Epithelial cell of proximal tubule (primary cell): ENCODE data around the gene HS3ST3B1. TPM values are rescaled to one million over a fixed set of nuclear protein-coding genes. Genes with fewer than 3 reads are reported as not detected.

Experiments
- DNase-seq: peaks from one replicate; pipeline ENCODE4 v3.0.0-alpha.2; 2011; ENCODE audit warnings: low read depth
- H3K4me3 ChIP-seq: 2 replicates; pipeline ENCODE4 v1.5.1; 2011; ENCODE audit warnings: low read depth, mild to moderate bottlenecking, low read length
- CTCF ChIP-seq: conservative IDR thresholded peaks from 2 replicates; pipeline ENCODE4 v1.5.1; 2012; ENCODE audit warnings: low read depth, mild to moderate bottlenecking, low read length
- total RNA-seq: library from RNA; depleted of rRNA; stranded (reverse); fragments of >200 nt; gene quantifications from 2 replicates; pipeline ENCODE4 v1.2.3, GENCODE V29; 2015

Gene HS3ST3B1
- total RNA-seq, 1 donor from 2014 or later: 2.1 TPM

GRCh38 chr17:14361945-14362508 lies 61.1 kb downstream of the HS3ST3B1 start:
- no peak for TF ChIP-seq CTCF
- no peak for DNase-seq
- H3K4me3 ChIP-seq: no peak overlapping the region

- TF ChIP-seq CTCF: no peak
- H3K4me3 ChIP-seq: no peak overlapping the region
- DNase-seq: no peak
These were observed 65.3 kb downstream of the HS3ST3B1 start for GRCh38 chr17:14366199-14366598.

- no peak for TF ChIP-seq CTCF
- H3K4me3 ChIP-seq: no peak overlapping the region
- DNase-seq: no peak
These were observed 71.6 kb downstream of the HS3ST3B1 start for GRCh38 chr17:14372461-14372860.

GRCh38 chr17:14372905-14373613 lies 72.2 kb downstream of the HS3ST3B1 start:
- TF ChIP-seq CTCF: no peak
- DNase-seq: no peak
- H3K4me3 ChIP-seq: no peak overlapping the region

- no peak for DNase-seq
- TF ChIP-seq CTCF: no peak
- no peak overlapping the region for H3K4me3 ChIP-seq
These were observed 72.9 kb downstream of the HS3ST3B1 start for GRCh38 chr17:14373614-14374259.

GRCh38 chr17:14374268-14374667 lies 73.4 kb downstream of the HS3ST3B1 start:
- no peak for DNase-seq
- TF ChIP-seq CTCF: no peak
- no peak overlapping the region for H3K4me3 ChIP-seq
